PFSK-1 (cell line): ENCODE results near the gene MED8.
A peak's percentile ranks its signal among the peaks of the same experiment; 100 is the strongest.

Source experiments
- POLR2AphosphoS5 ChIP-seq: IDR thresholded peaks from 2 replicates; pipeline ENCODE4 v1.6.1; 2012; ENCODE audit warnings: low read depth, mild to moderate bottlenecking, control low read depth, low read length, moderate library complexity
- TAF1 ChIP-seq: IDR thresholded peaks from 2 replicates; pipeline ENCODE4 v1.6.1; 2012; ENCODE audit warnings: low read length, control low read depth, borderline replicate concordance; ENCODE audit not compliant: insufficient read depth
- TF ChIP-seq, protein P1 (sequence below), 2 experiments: IDR thresholded peaks; 2 replicates each; pipeline versions ENCODE4 v1.6.1 to v1.8.0; 2011 to 2012; ENCODE audit warnings: low read depth in 2 of 2, low read length in 2 of 2, control low read depth in 1 of 2, inconsistent platforms in 1 of 2, mild to moderate bottlenecking in 1 of 2, moderate library complexity in 1 of 2; ENCODE audit not compliant: insufficient read depth in 1 of 2

- TF ChIP-seq, protein P1, sequence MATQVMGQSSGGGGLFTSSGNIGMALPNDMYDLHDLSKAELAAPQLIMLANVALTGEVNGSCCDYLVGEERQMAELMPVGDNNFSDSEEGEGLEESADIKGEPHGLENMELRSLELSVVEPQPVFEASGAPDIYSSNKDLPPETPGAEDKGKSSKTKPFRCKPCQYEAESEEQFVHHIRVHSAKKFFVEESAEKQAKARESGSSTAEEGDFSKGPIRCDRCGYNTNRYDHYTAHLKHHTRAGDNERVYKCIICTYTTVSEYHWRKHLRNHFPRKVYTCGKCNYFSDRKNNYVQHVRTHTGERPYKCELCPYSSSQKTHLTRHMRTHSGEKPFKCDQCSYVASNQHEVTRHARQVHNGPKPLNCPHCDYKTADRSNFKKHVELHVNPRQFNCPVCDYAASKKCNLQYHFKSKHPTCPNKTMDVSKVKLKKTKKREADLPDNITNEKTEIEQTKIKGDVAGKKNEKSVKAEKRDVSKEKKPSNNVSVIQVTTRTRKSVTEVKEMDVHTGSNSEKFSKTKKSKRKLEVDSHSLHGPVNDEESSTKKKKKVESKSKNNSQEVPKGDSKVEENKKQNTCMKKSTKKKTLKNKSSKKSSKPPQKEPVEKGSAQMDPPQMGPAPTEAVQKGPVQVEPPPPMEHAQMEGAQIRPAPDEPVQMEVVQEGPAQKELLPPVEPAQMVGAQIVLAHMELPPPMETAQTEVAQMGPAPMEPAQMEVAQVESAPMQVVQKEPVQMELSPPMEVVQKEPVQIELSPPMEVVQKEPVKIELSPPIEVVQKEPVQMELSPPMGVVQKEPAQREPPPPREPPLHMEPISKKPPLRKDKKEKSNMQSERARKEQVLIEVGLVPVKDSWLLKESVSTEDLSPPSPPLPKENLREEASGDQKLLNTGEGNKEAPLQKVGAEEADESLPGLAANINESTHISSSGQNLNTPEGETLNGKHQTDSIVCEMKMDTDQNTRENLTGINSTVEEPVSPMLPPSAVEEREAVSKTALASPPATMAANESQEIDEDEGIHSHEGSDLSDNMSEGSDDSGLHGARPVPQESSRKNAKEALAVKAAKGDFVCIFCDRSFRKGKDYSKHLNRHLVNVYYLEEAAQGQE (IDR thresholded peaks at IDR 0.05; ENCODE audit: insufficient read depth in 1 of 2, low read depth in 2 of 2, low read length in 2 of 2), result no peak
- TF ChIP-seq POLR2AphosphoS5 (peak; percentile 85), TAF1 (no peak)
These were observed 31.4 kb downstream of the MED8 start for GRCh38 chr1:43358121-43358745.
